Mammary epithelial cell (primary cell): Measurements from ENCODE around the gene SNX9.

Source experiments
- CTCF ChIP-seq, 2 donors: IDR thresholded peaks in 1 of 2; conservative IDR thresholded peaks in 1 of 2; 2 replicates each; pipeline ENCODE4 v1.5.1; 2011 to 2012; ENCODE audit warnings: inconsistent platforms in 2 of 2, low read length in 2 of 2, mild to moderate bottlenecking in 2 of 2, control low read depth in 1 of 2, low read depth in 1 of 2; ENCODE audit not compliant: insufficient read depth in 1 of 2; ENCODE audit errors: extremely low read depth in 1 of 2
- EZH2 ChIP-seq: IDR thresholded peaks from 2 replicates; pipeline ENCODE4 v1.6.1; 2012; ENCODE audit warnings: low read length, inconsistent platforms, borderline replicate concordance

DNA sequence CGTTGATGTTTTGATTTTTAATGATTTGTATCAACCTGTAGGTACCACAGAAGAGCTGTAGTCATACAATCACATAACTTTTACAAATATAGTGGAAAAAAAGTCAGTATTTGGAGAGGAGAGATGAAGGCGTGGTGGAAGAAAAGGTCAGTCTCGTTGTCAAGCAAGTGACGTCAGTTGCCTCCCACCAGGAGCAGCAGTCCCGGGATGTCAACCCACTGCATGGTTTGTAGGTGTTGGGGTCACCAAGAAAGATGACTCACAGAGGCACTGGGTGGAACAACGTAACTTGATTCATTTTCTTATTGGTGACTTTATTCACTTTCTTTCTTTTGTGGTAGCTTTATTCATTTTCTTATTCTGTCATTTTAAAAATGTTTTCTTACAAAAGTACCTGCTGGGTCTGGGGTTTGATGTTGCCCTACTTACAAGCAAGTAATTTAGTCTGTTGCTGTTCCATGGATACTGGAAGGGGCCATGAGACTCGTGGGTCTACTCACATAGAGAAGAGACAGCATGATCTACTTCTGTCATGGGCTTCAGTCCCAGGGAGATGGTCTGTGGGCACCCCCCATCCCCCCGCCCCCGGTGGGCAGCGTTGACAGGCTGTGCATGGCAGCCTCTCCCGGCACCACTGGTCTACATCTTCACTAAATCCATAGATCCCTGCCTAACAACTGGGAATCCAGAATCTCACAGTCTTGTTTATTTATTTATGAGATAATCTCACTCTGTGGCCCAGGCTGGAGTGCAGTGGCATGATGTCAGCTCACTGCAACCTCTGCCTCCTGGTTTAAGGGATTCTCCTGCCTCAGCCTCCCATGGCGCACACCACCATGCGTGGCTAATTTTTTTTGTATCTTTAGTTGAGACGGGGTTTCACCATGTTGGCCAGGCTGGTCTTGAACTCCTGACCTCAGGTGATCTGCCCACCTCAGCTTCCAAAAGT lies 122.2 kb downstream of the SNX9 start:
- TF ChIP-seq CTCF (conservative IDR thresholded peaks at IDR 0.05 in 1 of 2, IDR thresholded peaks at IDR 0.05 in 1 of 2; ENCODE audit: extremely low read depth in 1 of 2, insufficient read depth in 1 of 2, low read depth in 1 of 2, low read length in 2 of 2) = no peak
- no peak for TF ChIP-seq EZH2
